Measurements from ENCODE around the gene SECTM1.

GRCh38 chr17:82339634-82340580 is 6.3 kb upstream of the SECTM1 start:
- TF ChIP-seq POLR2A (IDR thresholded peaks at IDR 0.05) (no peak), CTCF (IDR thresholded peaks at IDR 0.05 in 4 of 5, conservative IDR thresholded peaks at IDR 0.05 in 1 of 5) (no peak)

Data from gastrocnemius medialis (tissue), 4 donors.